Stimulated activated CD4-positive, alpha-beta T cell treated with anti-CD3 and anti-CD28 coated beads, Interleukin-4, amount 100 ng/mL, for 48 hours (primary cell): ENCODE measurements around the gene DCANP1.

Source experiments
- DNase-seq, 2 donors: peaks; one replicate each; pipeline ENCODE4 v3.0.0-alpha.2; 2020; ENCODE audit warnings: low read depth in 2 of 2

Gene DCANP1

DNA sequence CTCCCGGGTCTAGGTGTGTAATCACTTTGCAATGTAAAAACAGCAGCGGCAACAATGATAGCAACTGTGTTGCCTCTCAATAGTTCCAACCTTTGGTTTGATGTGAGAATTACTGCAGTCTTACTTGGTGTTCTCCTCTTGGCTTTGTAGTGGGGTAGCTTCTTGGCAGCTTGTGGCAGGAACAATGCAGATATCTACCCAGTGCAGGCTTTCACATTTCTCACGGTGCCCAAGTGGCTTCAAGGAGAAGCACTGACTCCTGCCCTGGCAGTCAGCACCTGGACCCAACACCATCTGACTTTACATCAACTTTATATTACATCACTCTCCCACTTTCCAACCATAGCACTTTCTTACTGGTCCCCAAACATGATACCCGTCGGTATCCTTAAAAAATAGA, 33.4 kb upstream of the DCANP1 start:
- no peak for DNase-seq

DNA sequence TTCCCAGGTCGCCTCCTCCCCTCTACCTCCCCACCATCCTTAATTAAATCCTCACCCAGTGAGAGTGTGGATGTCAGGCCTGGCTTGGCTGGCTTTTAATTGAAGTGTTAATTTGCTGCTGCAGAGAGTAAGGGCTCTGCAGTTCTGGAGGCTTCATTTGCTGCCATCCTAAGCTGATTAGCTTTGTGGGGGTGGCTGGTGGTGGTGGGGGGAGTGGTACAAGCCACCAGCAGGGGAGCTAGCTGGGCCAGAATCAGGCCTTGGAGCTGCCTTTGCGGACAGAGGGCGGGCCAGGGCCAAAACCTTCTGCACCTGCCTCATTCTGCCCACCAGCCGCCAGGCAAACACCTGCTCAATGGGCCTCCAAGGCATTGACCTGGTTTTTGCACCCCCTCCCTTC, 31.8 kb upstream of the DCANP1 start:
- DNase-seq: no peak

DNA sequence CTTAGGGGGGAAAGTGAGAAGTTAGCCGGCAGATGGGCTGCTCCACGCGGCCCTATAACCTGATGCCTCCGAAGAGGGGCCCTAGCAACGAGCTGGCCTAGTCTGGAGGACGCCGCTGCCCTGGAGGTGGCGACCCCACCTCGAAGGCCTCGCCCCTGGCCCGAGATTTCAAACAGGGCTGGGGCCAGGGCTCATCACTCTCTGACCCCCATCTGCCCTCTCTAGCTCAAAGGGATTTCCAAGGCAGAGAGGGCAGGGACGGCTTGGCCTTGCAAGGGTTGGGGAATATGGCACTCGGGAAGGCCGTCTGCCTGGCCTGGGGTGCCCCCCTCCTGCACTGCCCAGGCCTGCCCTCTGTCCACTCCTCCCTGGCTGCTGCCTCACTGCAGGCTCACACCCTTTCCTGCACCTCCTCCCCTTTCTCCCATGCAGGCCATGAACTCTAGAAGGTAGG, 30.5 kb upstream of the DCANP1 start:
- DNase-seq: no peak

DNA sequence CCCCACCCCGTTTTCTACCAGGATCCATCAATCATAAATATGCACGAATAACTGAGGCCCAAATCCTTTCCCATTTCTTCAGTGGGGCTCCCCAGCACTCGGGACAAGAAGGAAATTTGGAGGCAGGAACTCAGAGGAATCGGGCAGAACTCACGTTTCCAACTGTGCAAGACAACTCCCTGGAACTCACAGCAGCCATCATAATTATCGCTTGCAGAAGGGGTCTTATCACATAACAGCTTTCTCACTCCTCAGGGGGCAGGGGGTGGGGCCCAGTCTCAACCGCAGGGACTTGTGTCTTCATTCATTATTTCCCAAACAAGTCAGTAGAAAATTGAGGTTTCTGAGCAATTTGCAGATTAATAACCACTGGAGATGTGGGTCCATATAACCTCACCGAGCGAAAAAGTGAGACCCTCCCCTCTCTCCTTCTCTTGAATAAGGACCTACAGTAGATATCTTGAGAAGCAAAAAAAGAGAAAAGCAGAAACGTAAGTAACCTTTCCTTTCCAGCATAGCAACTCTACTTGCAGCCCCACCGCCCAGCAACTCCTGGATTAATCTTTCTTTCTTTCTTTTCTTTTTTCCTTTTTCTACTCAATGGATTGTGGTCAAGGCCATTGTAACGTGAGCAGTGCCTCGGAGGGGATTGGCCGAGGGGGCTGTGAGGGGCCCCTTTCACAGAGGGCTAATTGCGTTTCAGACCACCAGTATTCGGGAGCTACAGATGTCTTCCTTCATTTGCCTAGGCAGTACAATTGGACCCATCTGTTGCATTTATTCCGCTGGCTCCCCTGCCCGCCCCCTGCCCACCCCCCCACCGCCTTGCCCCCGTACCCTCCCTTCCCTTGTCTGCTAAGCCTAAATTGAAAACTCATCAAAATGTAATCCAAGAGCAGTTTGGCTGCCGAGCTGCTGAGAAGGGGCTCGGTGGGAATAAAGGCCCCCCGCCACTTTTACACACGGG, 29.8 kb upstream of the DCANP1 start:
- DNase-seq: no peak

DNA sequence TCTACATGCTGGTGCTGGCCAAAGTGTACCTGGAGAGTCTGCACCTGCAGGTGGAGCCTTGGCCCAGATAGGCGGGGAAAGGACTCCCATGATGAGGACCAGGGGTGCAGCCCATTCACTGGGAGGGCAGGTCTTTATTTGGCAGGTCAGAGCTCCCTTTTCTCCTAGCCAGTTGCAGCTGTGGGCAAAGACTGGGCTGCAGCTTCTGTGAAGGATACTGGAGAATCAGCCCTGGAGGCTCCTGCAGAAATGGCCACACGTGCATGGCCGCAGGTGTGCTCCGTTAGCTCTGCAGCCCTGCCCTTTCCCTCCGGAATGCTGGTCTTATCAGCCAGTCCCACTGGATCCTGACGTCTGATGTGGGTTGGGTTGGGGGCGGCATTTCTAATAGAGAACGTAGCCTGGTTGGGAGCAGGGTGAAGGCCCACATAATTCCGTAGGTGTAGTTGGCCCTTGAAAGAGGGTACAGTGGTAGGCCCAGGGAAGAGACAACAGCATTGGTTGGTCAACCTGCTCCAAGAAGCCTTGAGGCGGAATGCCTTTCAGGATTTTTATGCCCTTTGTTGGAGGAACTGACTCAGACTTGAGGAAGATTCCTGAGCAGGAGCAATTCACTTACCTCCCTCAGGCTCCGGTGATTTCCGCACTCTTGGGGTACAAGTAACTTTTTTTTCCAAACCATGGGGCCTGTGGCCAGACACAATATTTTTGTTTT, 27.0 kb upstream of the DCANP1 start:
- DNase-seq: no peak

DNA sequence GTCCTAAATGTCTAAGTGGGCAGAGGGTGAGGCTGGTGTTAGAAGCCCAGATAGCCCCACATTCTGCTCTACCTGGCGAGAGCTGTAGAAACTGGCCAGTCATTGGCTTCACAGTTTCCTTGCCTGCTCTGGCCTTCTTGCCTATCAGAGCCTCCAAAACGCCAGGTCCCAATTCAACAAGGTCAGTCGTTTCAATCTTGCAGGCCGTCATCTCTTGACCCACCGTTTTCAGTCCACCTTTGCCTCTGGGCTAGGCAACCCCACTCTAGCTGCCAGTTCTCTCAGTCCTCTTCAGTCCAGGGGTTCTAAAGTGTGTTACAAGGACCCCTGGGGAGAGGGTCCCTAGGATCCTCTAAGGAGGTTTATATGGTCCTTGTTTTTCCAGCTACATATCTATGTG, 25.0 kb upstream of the DCANP1 start:
- no peak for DNase-seq

DNA sequence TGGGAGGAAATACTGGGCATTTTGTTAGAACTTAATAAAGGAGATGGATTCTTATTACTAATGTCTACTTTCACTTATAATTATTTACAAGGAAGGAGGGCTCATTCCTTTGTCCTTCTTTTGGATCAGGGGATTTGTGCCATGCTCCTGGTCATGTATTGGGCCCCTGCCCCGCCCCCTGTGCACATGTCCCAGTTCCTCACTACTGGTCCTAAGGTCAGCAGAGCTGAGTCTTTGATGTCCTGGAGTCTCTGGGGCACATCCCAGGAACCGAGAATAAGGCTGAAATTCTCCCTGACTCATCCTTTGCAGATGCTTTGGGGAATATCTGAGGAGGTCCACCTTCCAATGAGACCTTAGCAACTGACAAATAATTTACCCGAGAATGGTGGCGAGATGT, 24.6 kb upstream of the DCANP1 start:
- DNase-seq: no peak

DNA sequence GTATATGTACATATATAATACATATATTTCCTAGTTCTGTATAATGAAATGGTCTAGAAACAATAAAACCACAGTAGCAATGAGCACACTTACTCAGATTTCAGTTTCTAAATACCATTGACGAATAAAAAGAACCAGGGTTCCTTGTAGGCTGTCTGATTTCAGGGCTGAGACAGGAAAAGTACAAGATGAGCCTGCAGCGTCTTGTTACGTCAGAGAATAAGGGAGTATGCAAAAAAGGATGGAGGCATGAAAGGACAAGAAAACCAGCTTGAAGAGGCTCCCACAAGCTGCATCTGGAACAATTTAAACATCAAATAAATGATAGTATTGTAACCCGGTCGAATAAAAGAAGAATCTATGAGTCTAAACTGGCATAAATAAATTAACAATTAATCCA, 22.8 kb upstream of the DCANP1 start:
- DNase-seq: no peak

DNA sequence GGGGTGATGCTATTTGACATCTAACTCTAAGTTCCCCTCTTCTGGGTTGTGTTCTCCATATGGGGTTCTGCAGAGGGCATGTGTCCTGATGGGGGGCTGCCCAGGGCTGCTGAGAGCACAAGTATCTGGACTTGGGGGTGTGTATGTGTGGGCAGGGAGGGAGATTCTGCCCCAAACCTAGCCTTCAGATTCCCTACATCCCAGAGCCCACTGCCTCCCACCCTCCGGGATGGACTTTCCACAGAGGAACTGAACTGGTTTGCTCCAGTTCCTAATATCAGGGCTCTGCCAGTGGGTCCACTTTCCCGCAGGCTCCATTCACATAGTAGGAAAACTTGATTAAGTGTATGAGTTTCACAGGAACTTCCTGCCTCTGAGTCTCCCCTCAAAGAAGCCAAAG, 21.4 kb upstream of the DCANP1 start:
- no peak for DNase-seq

DNA sequence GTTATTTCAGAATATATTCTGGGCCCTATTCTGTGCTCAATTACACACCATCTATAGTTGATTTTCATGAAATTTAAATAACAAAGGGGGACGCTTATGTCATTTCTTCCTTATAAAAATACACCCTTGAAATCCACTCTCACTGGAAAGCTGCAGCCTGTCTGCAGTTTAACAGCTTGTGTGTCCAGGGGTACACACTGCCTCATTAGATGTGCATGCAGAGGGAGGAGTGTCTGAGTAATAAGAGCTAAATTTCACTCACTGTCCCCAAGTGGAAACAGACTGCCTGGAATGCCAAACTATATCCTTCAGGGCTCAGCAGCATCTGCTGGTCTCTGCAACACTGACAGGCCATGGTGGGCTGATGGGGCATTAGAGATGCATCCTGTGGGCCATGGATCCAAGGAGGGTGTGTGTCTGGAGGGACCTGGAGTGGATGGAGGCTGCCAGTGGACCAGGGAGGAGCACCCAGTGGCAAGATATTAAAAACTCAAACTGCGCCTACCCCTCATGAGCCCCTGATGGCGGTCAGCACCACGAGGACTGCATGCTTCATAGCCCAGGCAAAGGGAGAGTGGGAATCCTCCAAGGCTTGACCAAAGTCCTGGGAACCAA, 20.8 kb upstream of the DCANP1 start:
- DNase-seq: no peak

DNA sequence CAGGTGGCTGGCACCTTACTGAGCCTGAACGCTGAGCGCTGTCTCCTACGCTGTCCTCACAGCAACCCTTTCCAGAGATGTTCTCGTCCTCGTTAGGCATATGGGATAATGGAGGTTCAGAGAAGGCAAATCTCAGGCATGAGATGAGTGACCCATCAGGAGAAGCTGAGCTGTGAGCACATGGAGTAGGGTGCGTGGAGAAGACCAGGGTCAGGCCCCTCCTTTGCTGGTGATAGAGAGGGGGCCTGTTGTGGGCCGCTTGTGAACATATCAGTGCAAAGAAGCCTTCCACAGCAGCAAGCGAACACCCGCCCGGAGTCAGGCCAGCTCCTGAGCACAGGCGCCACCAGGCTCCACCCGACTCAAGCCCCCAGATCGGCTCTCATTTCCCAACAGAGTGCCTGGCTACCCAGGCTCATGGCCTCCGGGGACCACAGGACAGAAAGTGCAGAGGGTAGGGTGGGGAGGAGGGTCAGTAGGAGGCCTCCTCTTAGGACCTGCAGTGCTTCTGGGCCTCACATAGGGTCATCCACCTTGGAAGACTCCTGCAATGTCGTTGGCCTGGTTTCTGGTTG, 20.0 kb upstream of the DCANP1 start:
- DNase-seq: no peak

DNA sequence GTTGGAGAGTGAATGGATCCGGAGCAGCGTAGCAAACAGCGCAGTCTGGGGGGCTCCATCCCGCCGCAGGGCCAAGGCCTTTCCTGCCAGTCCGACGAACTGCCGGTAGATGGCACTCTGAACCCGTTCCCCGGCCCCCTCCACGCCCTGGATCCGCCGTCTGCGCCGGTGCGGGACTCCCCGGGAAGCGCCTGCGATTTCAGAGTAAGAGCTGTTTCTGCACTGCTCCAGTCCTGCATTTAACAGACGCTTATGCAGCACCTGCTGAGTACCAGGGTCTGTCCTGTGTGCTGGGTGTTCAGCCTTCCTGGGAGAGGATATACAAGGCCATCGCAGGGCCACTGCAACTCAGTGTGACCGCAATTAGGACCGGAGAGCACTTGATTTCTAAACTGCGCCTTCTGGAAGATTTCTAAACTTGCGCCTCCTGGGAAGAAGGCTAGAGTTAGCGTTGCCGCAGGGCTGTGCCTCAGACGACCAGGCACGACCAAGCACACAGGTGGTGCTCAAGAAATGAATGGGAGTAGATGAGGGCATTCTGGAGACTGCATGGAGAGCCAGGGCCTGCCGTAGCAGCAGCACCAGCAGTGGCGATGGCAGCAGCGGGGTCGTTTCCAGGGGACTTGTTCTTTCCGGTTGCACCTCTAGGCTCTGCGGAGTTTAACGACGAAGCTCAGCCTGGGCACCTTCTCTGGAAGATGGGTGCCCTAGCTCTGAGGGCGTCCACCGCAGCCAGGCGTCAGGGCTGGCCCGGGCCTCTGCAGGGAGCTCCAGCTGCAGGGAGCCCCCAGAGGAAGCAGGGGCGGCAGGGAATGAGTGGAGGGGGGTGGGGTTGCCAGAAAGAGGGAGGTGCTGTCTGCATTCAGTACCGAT, 19.3 kb upstream of the DCANP1 start:
- DNase-seq: peak; percentile 59 to 66

DNA sequence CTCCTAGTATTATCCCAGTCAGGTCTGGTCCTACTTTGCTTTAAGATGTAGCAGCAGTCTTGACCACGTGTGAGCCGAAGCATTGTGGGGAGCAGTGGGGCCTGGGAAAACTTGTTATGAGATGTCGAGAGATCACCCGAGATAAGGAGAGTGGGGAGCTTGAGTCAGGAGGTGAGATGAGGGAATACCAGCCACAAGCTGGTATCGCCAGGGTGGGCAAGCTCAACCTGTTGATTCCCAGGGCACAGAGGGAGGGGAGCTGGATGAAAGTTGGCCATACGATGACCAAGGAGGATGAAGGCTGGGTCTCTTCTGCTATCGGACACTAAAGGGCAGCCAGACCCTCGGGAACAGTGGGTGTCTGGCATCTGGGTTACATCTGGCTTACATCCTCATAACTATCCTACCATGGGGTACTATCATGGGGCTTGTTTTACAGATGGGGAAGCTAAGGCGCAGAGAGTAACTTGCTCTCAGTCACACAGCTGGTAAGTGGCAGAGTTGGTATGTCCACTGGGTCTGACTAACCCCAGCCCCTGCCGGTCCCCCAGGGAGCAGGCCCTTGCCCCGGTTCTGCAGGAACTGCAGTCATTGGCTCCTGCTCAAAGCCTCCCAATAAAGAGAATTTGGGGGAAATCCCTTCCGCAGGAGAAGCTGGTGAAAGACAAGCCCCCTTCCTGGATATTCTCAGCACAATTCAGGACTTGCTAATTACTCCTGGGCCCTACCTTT, 18.4 kb upstream of the DCANP1 start:
- DNase-seq: no peak

DNA sequence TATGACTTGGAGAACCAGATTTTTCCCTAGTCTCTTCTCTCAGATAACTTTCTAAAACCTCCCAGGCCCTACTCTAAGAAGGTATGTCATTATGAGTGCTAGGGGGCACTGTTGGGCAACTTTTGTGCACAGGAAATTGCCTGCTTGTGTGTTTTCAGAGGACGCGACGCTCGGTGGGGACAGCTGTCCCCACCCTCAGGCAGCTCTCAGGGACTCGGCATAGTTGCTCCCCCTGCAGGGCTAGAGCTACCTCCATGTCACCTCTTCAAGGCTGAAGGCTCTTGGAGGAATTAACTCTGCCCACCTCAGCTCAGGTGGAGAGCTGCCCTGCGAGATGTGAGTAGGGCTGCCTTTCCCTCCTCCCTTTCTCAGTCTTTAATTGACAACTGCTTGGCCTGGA, 15.2 kb upstream of the DCANP1 start:
- peak; percentile 34 to 40 for DNase-seq

DNA sequence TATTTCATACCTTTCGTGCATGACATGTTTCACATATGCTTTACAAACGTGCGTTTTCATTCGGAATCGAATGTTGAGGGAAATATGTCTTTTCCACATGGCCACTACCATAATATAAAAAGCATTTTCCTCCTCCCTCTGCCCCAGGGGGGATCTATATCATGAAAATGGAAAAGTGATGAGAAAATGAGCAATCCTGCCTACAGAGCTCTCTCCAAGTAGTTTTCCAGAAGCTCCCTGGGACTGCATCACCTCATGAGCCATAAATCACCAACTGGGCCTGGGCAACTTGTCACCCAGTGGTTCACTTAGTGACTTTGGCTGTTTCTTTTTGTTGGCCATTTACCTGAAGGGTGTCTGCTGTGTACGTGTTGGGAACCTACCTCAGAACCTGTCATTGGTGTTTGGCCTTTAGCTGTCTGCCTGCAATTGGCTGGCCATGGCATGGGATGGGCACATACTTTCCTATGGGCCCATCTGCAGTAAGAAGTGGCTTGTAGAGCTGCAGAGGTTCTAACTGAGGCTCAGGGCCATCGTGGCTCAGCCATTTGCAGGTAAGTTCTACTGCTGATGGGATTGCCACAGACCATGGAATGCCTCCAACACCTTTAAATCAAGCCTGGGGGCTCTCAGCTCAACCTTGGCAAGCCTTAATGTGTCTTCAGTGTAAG, 14.5 kb upstream of the DCANP1 start:
- no peak for DNase-seq

DNA sequence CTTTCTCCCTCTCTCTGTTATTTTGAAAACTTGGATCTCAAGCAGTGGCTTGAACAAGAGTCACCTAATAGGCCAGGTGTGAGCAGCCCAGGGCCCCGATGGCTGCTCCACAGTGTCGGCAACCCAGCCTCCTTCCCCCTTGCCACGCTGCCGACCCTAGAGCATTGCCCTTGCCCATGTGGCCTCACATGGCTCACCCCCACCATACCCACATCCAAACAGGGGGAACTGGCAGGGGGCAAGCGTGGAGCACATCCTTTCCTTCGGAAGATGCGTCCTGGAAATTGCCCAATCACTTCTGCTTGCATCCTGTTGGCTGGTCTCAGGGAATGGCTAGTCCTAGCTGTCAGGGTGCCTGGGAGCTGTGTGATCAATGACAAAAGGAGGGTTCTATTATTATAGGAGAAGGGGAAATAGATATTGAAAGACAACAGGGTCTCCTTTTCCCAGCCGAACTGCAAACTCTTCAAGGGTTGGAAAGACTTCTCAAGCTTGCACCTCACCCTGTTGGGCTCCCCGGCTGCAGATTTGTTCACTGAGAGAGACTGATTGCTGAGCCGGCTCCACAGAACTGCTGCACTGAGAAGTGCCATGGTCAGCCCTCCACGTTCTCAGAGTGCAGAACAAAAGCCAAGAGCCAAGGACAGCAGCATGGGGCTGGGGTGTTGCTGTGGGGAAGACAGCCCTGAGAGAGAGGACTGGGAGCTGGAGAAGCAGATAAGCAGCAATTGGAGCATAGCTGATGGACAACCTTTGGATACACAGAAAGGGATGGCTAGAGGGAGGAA, 13.3 kb upstream of the DCANP1 start:
- no peak for DNase-seq

DNA sequence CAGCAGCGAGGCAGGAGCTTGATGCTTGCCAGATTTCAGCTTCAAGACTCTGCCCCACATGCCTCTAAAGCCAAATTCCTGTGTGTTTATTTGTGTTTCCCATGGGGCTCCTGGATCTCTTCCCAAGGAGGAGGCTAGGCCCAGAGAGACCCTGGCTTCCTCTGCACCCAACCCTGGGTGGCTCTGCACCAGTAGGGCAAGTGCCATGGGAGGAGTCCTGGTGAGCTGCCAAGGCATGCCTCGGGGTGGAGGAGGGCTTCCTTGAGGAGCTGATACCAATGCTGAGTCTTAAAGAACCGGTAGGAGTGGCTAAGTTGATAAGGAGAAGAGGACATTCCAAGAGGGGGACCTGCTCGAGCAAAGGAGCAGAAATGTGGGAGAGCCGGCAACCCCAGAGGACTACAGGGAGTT, 11.8 kb upstream of the DCANP1 start:
- DNase-seq: no peak

DNA sequence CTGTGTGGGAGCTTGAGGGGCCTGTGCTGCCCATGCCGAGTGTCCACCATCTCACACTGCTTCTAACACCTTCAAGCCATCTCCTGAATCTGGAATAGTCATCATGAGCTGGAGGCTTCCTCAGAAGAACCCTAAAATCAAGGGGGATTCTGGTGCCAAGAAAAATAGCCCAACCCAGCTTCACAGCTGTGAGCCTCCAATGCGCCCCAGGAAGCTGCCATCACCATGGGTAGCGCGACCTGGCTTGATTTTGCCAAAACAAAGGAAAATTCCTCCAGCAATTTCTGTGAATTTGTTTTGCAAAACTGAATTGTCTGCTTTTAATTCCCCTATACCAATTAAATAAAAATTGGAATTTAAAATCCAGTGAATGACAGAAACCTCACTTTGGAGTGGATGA, 11.2 kb upstream of the DCANP1 start:
- DNase-seq: no peak

DNA sequence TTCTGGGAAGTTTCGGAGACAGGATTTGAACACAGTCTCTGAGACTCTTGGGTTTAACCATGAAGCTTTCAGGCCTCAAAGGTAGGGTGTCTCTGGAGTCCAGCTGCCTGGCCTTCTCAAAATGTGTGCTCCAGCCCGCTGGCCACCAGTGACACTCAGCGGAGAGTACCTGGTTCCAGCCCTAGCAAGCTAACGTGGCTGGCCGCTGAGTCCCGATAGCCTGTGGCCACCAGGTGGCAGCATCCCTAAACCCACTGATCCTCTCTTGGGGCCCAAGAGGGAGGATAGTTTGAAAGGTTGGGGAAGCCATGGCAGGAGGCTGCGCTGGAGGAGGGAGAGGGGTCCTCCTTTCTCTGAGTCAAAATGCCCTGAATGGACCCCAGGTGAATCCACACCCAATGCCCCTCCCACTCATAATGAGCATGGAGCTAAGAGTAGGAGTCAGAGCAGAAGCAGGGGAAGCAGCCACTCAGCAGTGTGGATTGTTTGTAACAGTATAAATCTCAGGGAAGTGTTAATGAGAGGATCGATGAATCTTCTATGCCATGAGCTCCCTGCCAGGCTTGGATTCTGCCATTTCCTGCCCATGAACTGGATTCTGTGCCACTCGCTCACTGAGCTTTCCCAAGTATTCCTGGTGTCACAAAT, 10.4 kb upstream of the DCANP1 start:
- DNase-seq: peak; percentile 45 to 66
